Left lung (tissue), 10 donors: ENCODE data around the gene DNASE1L1. TPM values are rescaled to one million over a fixed set of nuclear protein-coding genes. Genes with fewer than 3 reads are reported as not detected.

Experiments
- ATAC-seq: fragments of 200-7000 bp; cut with Tn5 transposase; one replicate; pipeline ENCODE4 v1.9.1; 2020; ENCODE audit warnings: moderate library complexity
- DNase-seq, 4 donors: peaks; one replicate each; pipeline ENCODE4 v3.0.0-alpha.2; 2013 to 2020
- H3K27ac ChIP-seq, 2 donors: fragments of 200-600 bp; sonication (generic) in 1 of 2; one replicate each; pipeline versions ENCODE4 v1.5.0 to v1.8.0; 2020 to 2021
- H3K27me3 ChIP-seq, 2 donors: fragments of 200-600 bp; sonication (generic) in 1 of 2; one replicate each; pipeline versions ENCODE4 v1.5.0 to v1.8.0; 2020 to 2021
- H3K36me3 ChIP-seq, 2 donors: fragments of 200-600 bp; sonication (generic) in 1 of 2; one replicate each; pipeline versions ENCODE4 v1.5.0 to v1.8.0; 2020 to 2021
- H3K4me1 ChIP-seq, 2 donors: fragments of 200-600 bp; one replicate each; pipeline ENCODE4 v1.8.0; 2021
- H3K4me3 ChIP-seq, 2 donors: fragments of 200-600 bp; sonication (generic) in 1 of 2; one replicate each; pipeline versions ENCODE4 v1.5.0 to v1.8.0; 2020 to 2021; ENCODE audit warnings: mild to moderate bottlenecking in 1 of 2
- H3K9me3 ChIP-seq, 2 donors: fragments of 200-600 bp; sonication (generic) in 1 of 2; one replicate each; pipeline versions ENCODE4 v1.5.0 to v1.8.0; 2020 to 2021
- intact Hi-C, 2 donors: fragments of 100-400 bp; cut with DNase I; formaldehyde crosslinking; loops; one replicate each; pipeline versions ENCODE4 v1.11.2 to v1.14.2; 2022
- polyA plus RNA-seq, 6 donors: library from polyadenylated mRNA; unstranded; fragments of 120-200 nt; gene quantifications; one replicate each; pipeline ENCODE4 v1.2.1, GENCODE V29; 2013; ENCODE audit not compliant: insufficient read length in 6 of 6
- total RNA-seq, 2 donors: library from RNA; stranded (reverse); fragmentation: NEBNext Ultra II Directional; extraction: Animal tissue kit (Norgen Biotek cat#: 25700); gene quantifications; one replicate each; pipeline ENCODE4 v1.2.1, GENCODE V29; 2021
- TF ChIP-seq, protein P1 (sequence below), 2 donors: fragments of 200-600 bp; sonication (generic) in 1 of 2; IDR thresholded peaks; one replicate each; pipeline versions ENCODE4 v1.5.0 to v1.8.0; 2021; ENCODE audit warnings: antibody characterized with exemption in 2 of 2
- donor health status: DM: no; HTN: yes; CAD: no.
- donor health status: DM: no; HTN: no; CAD: no.

DNASE1L1 gene
- total and polyA plus RNA-seq, 8 donors, result 8.8 to 36.1 (median 10.4) TPM

DNA sequence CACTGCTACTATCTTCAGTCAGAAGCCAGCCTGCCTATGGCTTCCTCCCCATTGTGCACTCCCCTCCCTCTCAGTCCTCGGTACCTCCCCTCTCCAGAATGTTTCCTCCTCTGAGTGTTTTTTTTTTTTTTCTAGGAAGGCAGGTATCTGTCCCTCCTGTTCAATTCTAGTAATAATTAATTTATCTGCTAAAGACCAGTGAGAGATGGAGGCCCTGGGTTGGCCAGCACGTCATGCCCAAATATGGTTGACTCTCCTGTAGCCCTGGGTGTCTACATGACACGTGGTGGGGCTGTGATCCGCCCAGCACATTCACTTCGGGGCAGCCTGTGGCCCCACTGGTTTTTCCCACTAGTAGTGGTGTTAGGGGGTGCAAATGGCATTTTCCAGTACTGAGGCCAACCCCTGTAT lies 36.4 kb downstream of the DNASE1L1 start:
- peaks cover 0 to 6% of the 10 kb centered on the region in 2 donors for H3K36me3 ChIP-seq
- H3K4me3 ChIP-seq, result peak overlapping the region in 1 of 2 donors; percentile 72
- H3K27ac ChIP-seq, result no peak overlapping the region
- H3K9me3 ChIP-seq, result no peaks in the 10 kb centered on the region
- H3K27me3 ChIP-seq, result no peaks in the 10 kb centered on the region
- intact Hi-C loops, result no loop called here
- H3K4me1 ChIP-seq, result peaks cover 0 to 45% of the 10 kb centered on the region in 2 donors
- ATAC-seq, result no peak
- no peak for DNase-seq
- TF ChIP-seq, protein P1, sequence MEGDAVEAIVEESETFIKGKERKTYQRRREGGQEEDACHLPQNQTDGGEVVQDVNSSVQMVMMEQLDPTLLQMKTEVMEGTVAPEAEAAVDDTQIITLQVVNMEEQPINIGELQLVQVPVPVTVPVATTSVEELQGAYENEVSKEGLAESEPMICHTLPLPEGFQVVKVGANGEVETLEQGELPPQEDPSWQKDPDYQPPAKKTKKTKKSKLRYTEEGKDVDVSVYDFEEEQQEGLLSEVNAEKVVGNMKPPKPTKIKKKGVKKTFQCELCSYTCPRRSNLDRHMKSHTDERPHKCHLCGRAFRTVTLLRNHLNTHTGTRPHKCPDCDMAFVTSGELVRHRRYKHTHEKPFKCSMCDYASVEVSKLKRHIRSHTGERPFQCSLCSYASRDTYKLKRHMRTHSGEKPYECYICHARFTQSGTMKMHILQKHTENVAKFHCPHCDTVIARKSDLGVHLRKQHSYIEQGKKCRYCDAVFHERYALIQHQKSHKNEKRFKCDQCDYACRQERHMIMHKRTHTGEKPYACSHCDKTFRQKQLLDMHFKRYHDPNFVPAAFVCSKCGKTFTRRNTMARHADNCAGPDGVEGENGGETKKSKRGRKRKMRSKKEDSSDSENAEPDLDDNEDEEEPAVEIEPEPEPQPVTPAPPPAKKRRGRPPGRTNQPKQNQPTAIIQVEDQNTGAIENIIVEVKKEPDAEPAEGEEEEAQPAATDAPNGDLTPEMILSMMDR (IDR thresholded peaks at IDR 0.05), result no peak

DNA sequence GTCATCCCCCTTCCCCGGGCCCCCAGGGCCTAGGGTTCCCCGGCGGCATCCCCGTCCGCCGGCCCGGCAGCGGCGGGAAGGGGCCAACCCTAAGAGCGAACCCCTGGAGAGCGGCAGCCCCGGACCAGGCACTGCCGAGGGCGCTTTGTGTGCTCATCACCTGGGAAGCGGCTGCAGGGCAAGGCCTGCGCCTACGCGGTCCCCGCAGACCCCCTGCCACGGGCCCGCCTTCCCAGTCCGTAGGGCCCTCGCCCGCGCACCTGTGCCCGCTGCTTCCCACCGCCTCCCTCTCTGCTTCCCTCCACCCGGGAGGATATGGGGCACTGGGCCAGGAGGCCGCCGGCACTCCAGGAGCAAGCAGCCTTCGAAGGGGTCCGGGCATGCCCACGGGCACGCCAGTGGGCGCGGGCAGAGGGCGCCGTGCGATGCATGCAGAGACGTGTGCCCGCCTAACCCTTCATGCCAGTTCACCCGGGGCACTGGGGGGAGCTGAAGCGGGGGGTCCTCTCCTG lies 37.2 kb downstream of the DNASE1L1 start:
- Histone ChIP-seq H3K27ac (peak overlapping the region; percentile 72 to 89), H3K9me3 (no peaks in the 10 kb centered on the region), H3K27me3 (no peaks in the 10 kb centered on the region), H3K4me3 (peak overlapping the region; percentile 41 to 72), H3K4me1 (peaks cover 0 to 46% of the 10 kb centered on the region in 2 donors), H3K36me3 (peaks cover 0 to 14% of the 10 kb centered on the region in 2 donors)
- DNase-seq, result no peak
- TF ChIP-seq, protein P1 (IDR thresholded peaks at IDR 0.05), result no peak
- ATAC-seq, result no peak
- intact Hi-C loops, result no loop called here

DNA sequence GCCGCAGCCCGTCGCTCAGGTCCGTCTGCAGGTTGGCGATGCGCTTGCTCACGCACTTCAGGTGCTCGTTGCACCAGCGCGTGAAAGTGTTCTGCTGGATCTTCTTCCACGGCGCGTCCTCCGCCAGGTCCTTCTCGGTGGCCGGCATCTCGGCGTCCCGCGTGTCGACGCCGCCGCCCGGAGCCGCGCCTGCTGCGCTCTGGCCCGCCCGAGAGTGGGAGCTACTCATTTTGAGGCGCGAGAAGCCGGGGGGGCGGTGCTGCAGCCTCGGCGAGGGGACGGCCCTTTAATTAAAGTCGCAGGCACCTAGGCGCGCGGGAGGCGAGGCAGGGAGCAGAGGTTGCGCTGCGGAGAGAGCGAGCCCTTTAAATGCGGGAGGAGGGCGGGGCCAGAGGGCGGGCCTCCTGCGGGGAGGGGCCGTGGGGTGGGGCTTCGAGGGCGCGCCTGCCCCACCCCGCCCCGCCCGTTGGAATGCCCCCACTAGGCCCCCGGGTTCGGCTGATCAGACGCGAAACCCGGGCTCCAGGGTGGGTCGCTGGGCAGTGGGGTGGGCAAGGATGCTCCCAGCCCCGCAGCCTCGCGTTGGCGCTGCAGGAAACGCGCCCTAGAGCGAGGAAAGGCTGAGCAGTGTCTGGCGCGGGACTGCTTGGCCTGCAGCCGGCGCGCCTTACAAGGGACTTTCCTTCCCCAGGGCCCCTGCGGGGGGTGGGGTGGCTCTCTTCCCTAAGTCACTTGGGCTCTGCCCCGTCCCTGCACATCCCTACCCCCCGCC lies 37.9 kb downstream of the DNASE1L1 start:
- peak; percentile 85 to 97 (median 95) for DNase-seq
- Histone ChIP-seq H3K4me1 (peaks cover 0 to 50% of the 10 kb centered on the region in 2 donors), H3K9me3 (no peaks in the 10 kb centered on the region), H3K36me3 (peaks cover 0 to 20% of the 10 kb centered on the region in 2 donors), H3K27me3 (no peaks in the 10 kb centered on the region), H3K27ac (peak overlapping the region; percentile 89 to 90), H3K4me3 (peak overlapping the region; percentile 58 to 72)
- ATAC-seq, result peak; percentile 68
- intact Hi-C loops, result no loop called here
- TF ChIP-seq, protein P1 (IDR thresholded peaks at IDR 0.05), result no peak

DNA sequence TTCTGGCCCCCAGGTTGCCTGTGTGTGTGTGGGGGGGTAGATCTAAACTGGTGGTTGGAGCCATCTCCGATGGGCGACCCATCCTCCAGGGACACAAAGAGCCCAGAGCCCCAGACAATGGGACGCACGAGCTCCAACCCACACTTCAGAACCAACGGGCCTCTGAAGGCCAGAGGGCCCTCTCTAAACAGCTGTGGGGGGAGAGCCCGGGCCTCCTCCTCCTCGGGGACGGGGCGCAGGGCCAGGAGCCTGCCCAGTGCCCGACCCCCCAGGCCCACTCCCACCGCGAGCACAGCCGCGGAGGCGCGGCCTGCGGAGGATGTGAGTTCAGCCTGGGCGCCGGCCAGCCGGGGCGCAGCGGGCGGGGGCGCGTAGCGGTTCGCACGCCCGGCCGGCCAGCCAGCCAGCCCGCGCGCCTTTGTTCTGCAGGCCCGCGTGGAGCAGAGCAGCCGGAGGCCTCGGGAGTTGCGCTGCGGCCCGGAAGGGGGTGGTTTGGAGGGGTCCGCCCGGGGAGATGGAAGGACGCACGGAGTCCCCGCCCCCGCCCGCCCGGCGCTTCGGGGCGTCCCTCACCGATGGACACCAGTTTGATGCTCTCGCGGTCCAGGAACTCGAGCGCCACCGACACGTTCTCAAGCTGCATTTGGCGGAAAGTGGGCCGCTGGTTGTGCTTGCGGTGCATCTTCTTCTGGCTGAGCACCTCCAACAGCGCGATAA lies 38.6 kb downstream of the DNASE1L1 start:
- ATAC-seq (no peak), DNase-seq (no peak)
- intact Hi-C loops, result no loop called here
- Histone ChIP-seq H3K27ac (peak overlapping the region; percentile 89 to 90), H3K4me3 (peak overlapping the region; percentile 58 to 72), H3K4me1 (peaks cover 0 to 51% of the 10 kb centered on the region in 2 donors), H3K36me3 (peaks cover 0 to 27% of the 10 kb centered on the region in 2 donors), H3K9me3 (no peaks in the 10 kb centered on the region), H3K27me3 (no peaks in the 10 kb centered on the region)
- TF ChIP-seq, protein P1 (IDR thresholded peaks at IDR 0.05), result no peak
